Hematopoietic multipotent progenitor cell treated with erythropoietin and hydrocortisone succinate and interleukin-3 and kit ligand, for 8 days (in vitro differentiated cells): ENCODE data around the gene KCP.

ENCODE experiments used
- DNase-seq: peaks from one replicate; pipeline ENCODE4 v3.0.0-alpha.2; 2015

Gene KCP

GRCh38 chr7:128869944-128870285 lies 40.6 kb downstream of the KCP start:
- DNase-seq = no peak

- DNase-seq = peak; percentile 51
Measured at GRCh38 chr7:128869138-128869943, 41.2 kb downstream of the KCP start.

GRCh38 chr7:128868624-128869137 lies 41.8 kb downstream of the KCP start:
- DNase-seq = no peak

- no peak for DNase-seq
Measured at GRCh38 chr7:128867842-128868623, 42.5 kb downstream of the KCP start.

- no peak for DNase-seq
Measured at GRCh38 chr7:128867241-128867640, 43.3 kb downstream of the KCP start.

- no peak for DNase-seq
Measured at GRCh38 chr7:128865996-128866877, 44.3 kb downstream of the KCP start.

- DNase-seq = no peak
Measured at GRCh38 chr7:128865303-128865702, 45.2 kb downstream of the KCP start.

GRCh38 chr7:128863433-128863989 lies 47.0 kb downstream of the KCP start:
- DNase-seq = peak; percentile 82

GRCh38 chr7:128862571-128863432 lies 47.7 kb downstream of the KCP start, which contains the start of gene ATP6V1F:
Gene ATP6V1F, plus strand, starts transcription at chr7:128862856. Its CDS starts 49 bp downstream, at chr7:128862905.
- peak; percentile 98 for DNase-seq

- DNase-seq = no peak
Measured at GRCh38 chr7:128861957-128862570, 48.4 kb downstream of the KCP start.

DNA sequence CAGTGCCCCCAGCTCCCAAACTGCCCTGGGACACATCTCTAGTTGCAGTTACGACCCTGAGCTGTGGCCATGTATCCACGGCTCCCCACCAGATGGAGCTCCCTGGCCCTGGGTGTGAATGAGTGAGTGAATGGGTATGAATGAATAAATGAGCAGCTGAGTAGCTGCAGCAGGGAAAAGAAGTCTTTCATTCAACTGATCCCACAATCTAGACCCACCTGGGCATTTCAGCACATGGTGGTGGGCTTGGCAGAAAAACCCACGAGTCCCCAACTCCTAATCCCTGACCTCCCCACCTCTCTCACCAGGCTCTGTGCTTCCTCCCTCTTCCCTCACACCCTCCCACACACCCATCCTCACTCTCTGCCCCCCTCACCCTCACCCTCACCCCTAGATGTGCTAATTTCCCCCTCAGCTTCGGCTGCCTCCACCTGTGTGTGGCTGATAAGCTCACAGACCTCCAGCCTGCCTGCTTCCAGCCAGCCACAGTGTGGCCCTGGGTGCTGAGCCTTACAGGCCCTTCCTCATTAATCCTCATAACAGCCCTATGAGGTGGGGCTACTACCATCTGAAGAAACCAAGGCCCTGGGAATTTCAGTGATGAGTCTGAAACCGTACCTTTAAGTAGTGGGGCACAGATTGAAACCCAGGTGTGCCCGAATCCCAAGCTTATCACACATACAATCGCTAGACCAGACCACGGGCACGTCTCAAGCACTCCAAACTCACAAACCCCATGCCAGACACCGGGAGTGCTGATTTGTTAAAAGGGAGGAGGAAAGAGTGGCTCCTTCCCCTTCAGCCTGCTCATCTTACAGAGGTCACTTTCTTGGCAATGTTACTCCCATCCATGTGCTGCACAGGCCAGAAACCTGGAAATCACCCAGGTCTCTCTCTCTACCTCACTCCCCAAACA lies 50.1 kb downstream of the KCP start:
- peak; percentile 78 for DNase-seq

DNA sequence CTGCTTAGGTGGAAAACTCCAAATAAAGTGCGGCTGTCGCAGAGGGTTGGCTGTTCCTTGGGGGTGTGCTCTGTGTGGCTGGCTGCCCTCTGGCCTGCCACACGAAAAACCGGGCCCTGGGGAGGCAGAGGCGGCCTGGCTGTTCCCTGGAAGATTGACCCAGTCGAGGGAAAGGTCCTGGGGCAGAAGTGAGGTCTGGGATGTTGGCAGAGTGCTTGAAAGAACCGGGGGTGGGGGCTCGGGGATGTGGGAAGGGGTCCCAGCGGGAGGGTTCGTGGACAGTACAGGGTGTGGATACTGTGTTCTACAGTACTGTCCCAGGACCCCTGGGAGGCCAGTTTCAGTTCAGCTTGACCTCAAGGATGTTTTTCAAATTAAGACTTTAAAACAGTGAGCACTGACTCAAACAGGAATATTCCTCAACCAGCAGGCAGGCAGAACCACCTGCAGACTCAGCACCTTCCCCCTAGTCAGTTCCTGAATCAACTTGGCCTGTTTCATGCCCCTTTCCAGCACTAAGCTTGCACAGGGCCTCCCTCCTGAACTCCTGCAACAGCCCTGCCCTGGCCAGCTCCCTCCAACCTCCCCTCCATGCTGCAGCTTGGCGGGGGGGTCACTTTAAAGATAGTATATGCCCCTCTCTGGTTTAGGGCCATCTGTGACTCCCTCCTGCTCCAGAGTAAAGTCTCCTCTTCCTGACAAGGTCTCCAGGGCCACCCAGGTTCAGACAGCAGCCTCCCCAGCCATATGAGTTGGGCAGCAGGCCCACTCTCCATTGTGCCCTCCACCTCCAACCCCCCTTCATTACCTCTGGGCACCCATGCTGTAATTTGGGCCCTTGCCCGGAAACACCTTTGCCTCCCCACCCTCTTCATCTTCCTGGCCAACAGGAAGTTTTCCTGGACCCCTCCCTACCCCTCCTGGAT lies 51.0 kb downstream of the KCP start:
- no peak for DNase-seq

DNA sequence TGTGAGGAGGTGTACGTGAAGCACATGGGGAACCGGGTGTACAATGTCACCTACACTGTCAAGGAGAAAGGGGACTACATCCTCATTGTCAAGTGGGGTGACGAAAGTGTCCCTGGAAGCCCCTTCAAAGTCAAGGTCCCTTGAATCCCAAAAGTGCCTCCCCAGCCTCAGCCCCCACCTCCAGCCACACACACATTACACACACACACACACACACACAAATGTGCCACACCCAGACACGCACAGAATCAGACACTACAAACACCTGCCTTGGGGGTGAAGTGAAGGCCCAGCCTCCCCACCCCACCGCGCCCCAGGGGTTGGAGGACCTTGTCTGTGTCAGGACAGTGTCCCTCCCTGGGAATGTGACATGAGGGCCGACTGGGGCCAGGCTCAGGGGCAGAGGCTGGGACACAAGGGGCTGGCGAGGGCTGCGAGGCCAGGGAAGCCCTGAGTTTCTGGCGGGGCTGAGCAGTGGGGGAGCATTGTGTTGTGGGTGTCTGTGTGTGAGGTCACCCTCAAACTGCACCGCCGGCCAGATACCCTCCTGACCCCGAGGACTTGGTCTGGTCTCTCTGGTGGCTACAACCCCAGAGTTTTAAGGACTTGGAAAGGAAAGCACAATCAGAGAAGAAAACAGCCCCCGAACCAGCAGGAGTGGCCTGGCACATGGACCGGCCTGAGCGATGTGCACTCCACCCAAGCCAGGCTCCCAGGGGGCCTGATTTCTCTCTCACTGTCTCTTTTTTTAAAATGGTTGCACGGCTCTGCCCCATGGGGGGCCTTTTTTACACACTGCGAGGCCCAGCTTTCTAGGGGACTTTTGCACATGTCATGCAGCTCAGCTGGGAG lies 51.9 kb downstream of the KCP start:
- no peak for DNase-seq

GRCh38 chr7:128856001-128856718 lies 54.3 kb downstream of the KCP start:
- DNase-seq = no peak

DNA sequence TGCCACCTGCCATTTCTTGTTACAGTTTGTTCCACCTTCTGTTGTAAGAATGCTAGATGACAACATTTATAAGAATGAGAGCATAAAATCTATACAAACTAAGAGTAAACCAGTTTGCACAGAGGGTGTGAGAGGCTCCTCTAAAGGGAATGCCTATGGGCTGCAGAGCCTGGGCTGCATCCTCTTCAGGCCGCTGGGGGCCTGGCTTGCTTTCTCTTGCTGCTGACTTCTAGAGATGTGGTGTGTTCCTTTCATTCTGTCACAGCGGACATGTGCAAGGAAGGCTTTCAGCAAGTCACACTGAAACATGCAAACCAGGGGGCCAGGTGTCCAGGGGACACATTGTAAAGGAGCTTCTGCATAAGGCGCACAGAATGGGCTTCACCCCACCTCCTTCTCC lies 55.0 kb downstream of the KCP start:
- DNase-seq = no peak

DNA sequence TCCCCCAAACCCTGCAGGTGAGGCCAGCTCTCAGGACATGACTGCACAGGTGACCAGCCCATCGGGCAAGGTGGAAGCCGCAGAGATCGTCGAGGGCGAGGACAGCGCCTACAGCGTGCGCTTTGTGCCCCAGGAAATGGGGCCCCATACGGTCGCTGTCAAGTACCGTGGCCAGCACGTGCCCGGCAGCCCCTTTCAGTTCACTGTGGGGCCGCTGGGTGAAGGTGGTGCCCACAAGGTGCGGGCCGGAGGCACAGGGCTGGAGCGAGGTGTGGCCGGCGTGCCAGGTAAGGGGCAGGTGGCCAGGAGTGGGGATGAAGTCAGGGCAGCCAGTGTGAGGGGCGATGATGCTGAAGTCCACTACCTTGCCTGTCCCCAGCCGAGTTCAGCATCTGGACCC lies 56.1 kb downstream of the KCP start:
- DNase-seq = no peak

DNA sequence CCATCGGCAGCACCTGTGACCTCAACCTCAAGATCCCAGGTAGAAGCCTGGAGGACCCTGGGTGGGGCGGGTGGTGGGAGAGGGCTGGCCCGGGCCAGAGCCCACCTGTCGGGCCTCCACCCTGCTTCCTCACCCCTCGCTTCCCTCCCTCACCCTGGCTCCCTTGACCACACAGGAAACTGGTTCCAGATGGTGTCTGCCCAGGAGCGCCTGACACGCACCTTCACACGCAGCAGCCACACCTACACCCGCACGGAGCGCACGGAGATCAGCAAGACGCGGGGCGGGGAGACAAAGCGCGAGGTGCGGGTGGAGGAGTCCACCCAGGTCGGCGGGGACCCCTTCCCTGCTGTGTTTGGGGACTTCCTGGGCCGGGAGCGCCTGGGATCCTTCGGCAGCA lies 56.7 kb downstream of the KCP start:
- no peak for DNase-seq
